Activated CD4-positive, alpha-beta T cell treated with anti-CD3 and anti-CD28 coated beads, Interleukin-2, amount 10 ng/mL, durations not matched to agents 7 days and 5 days (primary cell): Measurements from ENCODE around the gene NPIPA5. TPM values are rescaled to one million over a fixed set of nuclear protein-coding genes. Genes with fewer than 3 reads are reported as not detected.
"Not testable (repeated sequence)": the region's sequence is repeated elsewhere in the genome, so short reads cannot be mapped to it uniquely, and the experiment has no call there.

Experiments
- CTCF ChIA-PET: fragments of 350-600 bp; sonication (Branson Sonifier 250); formaldehyde crosslinking; loops from one replicate; lab custom pipeline; 2021; ENCODE audit warnings: antibody characterized with exemption; lab: Charles Lee
- POLR2A ChIA-PET: fragments of 350-600 bp; sonication (Branson Sonifier 250); formaldehyde crosslinking; loops from one replicate; lab custom pipeline; 2021; ENCODE audit warnings: antibody characterized with exemption; lab: Charles Lee
- DNase-seq: peaks from one replicate; pipeline ENCODE4 v3.0.0-alpha.2; 2020
- H3K27ac Mint-ChIP-seq: one replicate; pipeline ENCODE4 v1.8.0; 2021; ENCODE audit warnings: mild to moderate bottlenecking, moderate library complexity, mixed read lengths
- H3K27me3 Mint-ChIP-seq: one replicate; pipeline ENCODE4 v1.8.0; 2021; ENCODE audit warnings: mixed read lengths
- H3K36me3 Mint-ChIP-seq: one replicate; pipeline ENCODE4 v1.8.0; 2021; ENCODE audit warnings: low read depth, mixed read lengths
- H3K4me1 Mint-ChIP-seq: one replicate; pipeline ENCODE4 v1.8.0; 2021; ENCODE audit warnings: mixed read lengths
- H3K4me3 Mint-ChIP-seq: one replicate; pipeline ENCODE4 v1.8.0; 2021; ENCODE audit warnings: mild to moderate bottlenecking, moderate library complexity, mixed read lengths
- H3K9me3 Mint-ChIP-seq: one replicate; pipeline ENCODE4 v1.8.0; 2021; ENCODE audit warnings: mixed read lengths
- total RNA-seq, 2 experiments: library from RNA; stranded (reverse); gene quantifications; one replicate each; pipeline ENCODE4 v1.2.3, GENCODE V29; 2021

Gene NPIPA5
- total RNA-seq, 2 experiments from 2014 or later = 0.87 to 1.0 TPM

- POLR2A ChIA-PET, H3K4me3 Mint-ChIP-seq, CTCF ChIA-PET, H3K9me3 Mint-ChIP-seq, H3K27me3 Mint-ChIP-seq, H3K4me1 Mint-ChIP-seq, H3K27ac Mint-ChIP-seq, DNase-seq, H3K36me3 Mint-ChIP-seq: not testable (repeated sequence)
Observed at GRCh38 chr16:15354846-15355245, 23.2 kb downstream of the NPIPA5 start.

GRCh38 chr16:15352852-15353251 is 25.2 kb downstream of the NPIPA5 start:
- H3K9me3 Mint-ChIP-seq, H3K4me3 Mint-ChIP-seq, POLR2A ChIA-PET, H3K27me3 Mint-ChIP-seq, DNase-seq, H3K4me1 Mint-ChIP-seq, H3K36me3 Mint-ChIP-seq, CTCF ChIA-PET, H3K27ac Mint-ChIP-seq: not testable (repeated sequence)

- H3K4me3 Mint-ChIP-seq, H3K27ac Mint-ChIP-seq, H3K4me1 Mint-ChIP-seq, H3K27me3 Mint-ChIP-seq, H3K36me3 Mint-ChIP-seq, POLR2A ChIA-PET, DNase-seq, H3K9me3 Mint-ChIP-seq, CTCF ChIA-PET: not testable (repeated sequence)
Observed at GRCh38 chr16:15351745-15352144, 26.3 kb downstream of the NPIPA5 start.

GRCh38 chr16:15351251-15351650 is 26.8 kb downstream of the NPIPA5 start:
- H3K4me3 Mint-ChIP-seq, H3K27me3 Mint-ChIP-seq, POLR2A ChIA-PET, H3K36me3 Mint-ChIP-seq, H3K4me1 Mint-ChIP-seq, H3K27ac Mint-ChIP-seq, H3K9me3 Mint-ChIP-seq, DNase-seq, CTCF ChIA-PET: not testable (repeated sequence)

GRCh38 chr16:15348721-15349120 is 29.4 kb downstream of the NPIPA5 start:
- H3K9me3 Mint-ChIP-seq, H3K27ac Mint-ChIP-seq, H3K27me3 Mint-ChIP-seq, H3K4me3 Mint-ChIP-seq, CTCF ChIA-PET, H3K4me1 Mint-ChIP-seq, H3K36me3 Mint-ChIP-seq, DNase-seq, POLR2A ChIA-PET: not testable (repeated sequence)

- H3K4me1 Mint-ChIP-seq, CTCF ChIA-PET, POLR2A ChIA-PET, H3K36me3 Mint-ChIP-seq, H3K27me3 Mint-ChIP-seq, H3K4me3 Mint-ChIP-seq, DNase-seq, H3K9me3 Mint-ChIP-seq, H3K27ac Mint-ChIP-seq: not testable (repeated sequence)
Observed at GRCh38 chr16:15342337-15342736, 35.8 kb downstream of the NPIPA5 start.

GRCh38 chr16:15338986-15339385 is 39.1 kb downstream of the NPIPA5 start:
- DNase-seq, H3K9me3 Mint-ChIP-seq, H3K4me3 Mint-ChIP-seq, H3K27me3 Mint-ChIP-seq, H3K27ac Mint-ChIP-seq, H3K4me1 Mint-ChIP-seq, H3K36me3 Mint-ChIP-seq, CTCF ChIA-PET, POLR2A ChIA-PET: not testable (repeated sequence)

- H3K36me3 Mint-ChIP-seq, POLR2A ChIA-PET, H3K9me3 Mint-ChIP-seq, H3K4me1 Mint-ChIP-seq, DNase-seq, CTCF ChIA-PET, H3K4me3 Mint-ChIP-seq, H3K27me3 Mint-ChIP-seq, H3K27ac Mint-ChIP-seq: not testable (repeated sequence)
Observed at GRCh38 chr16:15337974-15338605, 40.0 kb downstream of the NPIPA5 start.

GRCh38 chr16:15335609-15336008 is 42.5 kb downstream of the NPIPA5 start:
- POLR2A ChIA-PET, H3K27me3 Mint-ChIP-seq, CTCF ChIA-PET, H3K36me3 Mint-ChIP-seq, DNase-seq, H3K9me3 Mint-ChIP-seq, H3K4me1 Mint-ChIP-seq, H3K27ac Mint-ChIP-seq, H3K4me3 Mint-ChIP-seq: not testable (repeated sequence)

GRCh38 chr16:15333969-15334368 is 44.1 kb downstream of the NPIPA5 start:
- H3K4me1 Mint-ChIP-seq, H3K9me3 Mint-ChIP-seq, POLR2A ChIA-PET, H3K27me3 Mint-ChIP-seq, H3K4me3 Mint-ChIP-seq, DNase-seq, CTCF ChIA-PET, H3K27ac Mint-ChIP-seq, H3K36me3 Mint-ChIP-seq: not testable (repeated sequence)

GRCh38 chr16:15330978-15331377 is 47.1 kb downstream of the NPIPA5 start:
- DNase-seq, H3K4me3 Mint-ChIP-seq, H3K27ac Mint-ChIP-seq, H3K27me3 Mint-ChIP-seq, CTCF ChIA-PET, POLR2A ChIA-PET, H3K9me3 Mint-ChIP-seq, H3K4me1 Mint-ChIP-seq, H3K36me3 Mint-ChIP-seq: not testable (repeated sequence)

- H3K27ac Mint-ChIP-seq, H3K4me1 Mint-ChIP-seq, H3K9me3 Mint-ChIP-seq, H3K27me3 Mint-ChIP-seq, DNase-seq, CTCF ChIA-PET, POLR2A ChIA-PET, H3K36me3 Mint-ChIP-seq, H3K4me3 Mint-ChIP-seq: not testable (repeated sequence)
Observed at GRCh38 chr16:15324954-15325353, 53.1 kb downstream of the NPIPA5 start.

GRCh38 chr16:15323373-15323772 is 54.7 kb downstream of the NPIPA5 start:
- CTCF ChIA-PET, H3K9me3 Mint-ChIP-seq, DNase-seq, H3K4me3 Mint-ChIP-seq, H3K27ac Mint-ChIP-seq, H3K4me1 Mint-ChIP-seq, H3K27me3 Mint-ChIP-seq, H3K36me3 Mint-ChIP-seq, POLR2A ChIA-PET: not testable (repeated sequence)

- CTCF ChIA-PET, POLR2A ChIA-PET, H3K27me3 Mint-ChIP-seq: not testable (repeated sequence)
Observed at GRCh38 chr16:15321221-15321620, 56.9 kb downstream of the NPIPA5 start.

More at GRCh38 chr16:15321221-15321620, 56.9 kb downstream of the NPIPA5 start:
- H3K36me3 Mint-ChIP-seq, H3K4me3 Mint-ChIP-seq, H3K27ac Mint-ChIP-seq, H3K4me1 Mint-ChIP-seq, DNase-seq, H3K9me3 Mint-ChIP-seq: not testable (repeated sequence)
